Testis (tissue), 3 donors: ENCODE data around the gene TUBG2. TPM values are rescaled to one million over a fixed set of nuclear protein-coding genes. Genes with fewer than 3 reads are reported as not detected.

ENCODE experiments used
- DNase-seq: peaks from one replicate; pipeline ENCODE4 v3.0.0-alpha.2; 2019
- H3K27ac ChIP-seq, 2 donors: fragments of 200-600 bp; sonication (generic); one replicate each; pipeline ENCODE4 v1.5.1; 2019
- H3K27me3 ChIP-seq: fragments of 200-600 bp; sonication (generic); one replicate; pipeline ENCODE4 v1.5.1; 2019
- H3K36me3 ChIP-seq: fragments of 200-600 bp; sonication (generic); one replicate; pipeline ENCODE4 v1.5.1; 2017; ENCODE audit warnings: low read depth; ENCODE audit errors: missing control alignments
- H3K4me1 ChIP-seq: fragments of 200-600 bp; sonication (generic); one replicate; pipeline ENCODE4 v1.5.1; 2019
- H3K4me3 ChIP-seq, 2 donors: fragments of 200-600 bp; sonication (generic); one replicate each; pipeline ENCODE4 v1.5.1; 2017 to 2019
- H3K9me3 ChIP-seq: fragments of 200-600 bp; sonication (generic); one replicate; pipeline ENCODE4 v1.5.1; 2017
- CTCF ChIP-seq, 3 experiments: fragments of 450-650 bp in 2 of 3; fragments of 200-600 bp in 1 of 3; sonication (generic) in 1 of 3; IDR thresholded peaks; one replicate each; pipeline ENCODE4 v1.5.1; 2016 to 2019; ENCODE audit warnings: antibody characterized with exemption in 3 of 3, mild to moderate bottlenecking in 2 of 3, moderate library complexity in 1 of 3
- POLR2A ChIP-seq: fragments of 450-650 bp; IDR thresholded peaks from one replicate; pipeline ENCODE4 v1.6.1; 2017; ENCODE audit warnings: antibody characterized with exemption, mild to moderate bottlenecking, moderate library complexity
- WGBS, 2 donors: methylation state at CpG; one replicate each; pipeline ENCODE4 v1.1.5; 2018; 5-methylcytosine and 5-hydroxymethylcytosine counted together
- intact Hi-C: fragments of 100-400 bp; cut with DNase I; formaldehyde crosslinking; loops from one replicate; pipeline ENCODE4 v1.15.1; 2023; ENCODE audit warnings: low total_unique reads
- microRNA-seq, 2 donors: library from miRNA; unstranded; fragments of <30 nt; microRNA quantifications; one replicate each; pipeline ENCODE4, GENCODE V29; 2016; ENCODE audit warnings: borderline number of aligned reads in 2 of 2, borderline replicate concordance in 1 of 2
- polyA plus RNA-seq: library from polyadenylated mRNA; stranded (reverse); fragments of 350-450 nt; fragmentation: Illumina TruSeq; extraction: RNeasy Lipid Tissue Mini Kit (QIAGEN cat#74804); gene quantifications from one replicate; pipeline ENCODE4 v1.2.3, GENCODE V29; 2014; ENCODE audit warnings: low read depth, low replicate concordance; ENCODE audit not compliant: insufficient read depth
- small RNA-seq, 2 donors: library from RNA; depleted of rRNA; stranded (forward); fragments of <200 nt; gene quantifications; one replicate each; pipeline ENCODE3, GENCODE V24; 2016
- total RNA-seq, 2 donors: library from RNA; depleted of rRNA; stranded (reverse); fragments of >200 nt; gene quantifications; one replicate each; pipeline ENCODE4 v1.2.3, GENCODE V29; 2016

The TUBG2 gene
- total and polyA plus RNA-seq, 3 donors from 2014 or later: 30.6 to 57.5 (median 50.4) TPM

- H3K27me3 ChIP-seq: no peaks in the 10 kb centered on the region
- TF ChIP-seq POLR2A (no peak), CTCF (IDR thresholded peaks at IDR 0.05) (no peak)
- 73 to 75% methylated on average over 2 of the region's 2 CpGs for WGBS, 2 donors
- H3K9me3 ChIP-seq: no peaks in the 10 kb centered on the region
- H3K27ac ChIP-seq: no peak overlapping the region
- no peak overlapping the region for H3K4me3 ChIP-seq
- no peak for DNase-seq
- no peaks in the 10 kb centered on the region for H3K36me3 ChIP-seq
- intact Hi-C loops: no loop called here
- peaks cover 3% of the 10 kb centered on the region for H3K4me1 ChIP-seq
These were observed 50.5 kb downstream of the TUBG2 start for GRCh38 chr17:42709561-42709960.

Small RNA genes lying within 50 kb of the gene (microRNA-seq; reads per million reads assigned to microRNA genes)
- 0 to 2.1 reads per million in 2 donors for gene MIR6780A

Small RNA genes lying within 50 kb of the gene (small RNA-seq; reads per million reads assigned to genes)
- 0 reads per million in 2 donors for gene MIR6780A

Other genes starting within 250 kb of the TUBG2 start
- 10 to 100 TPM; 49.4 to 68.4 TPM for gene CAVIN1, start 236.0 kb upstream of the TUBG2 start, total RNA-seq
- gene CAVIN1, start 236.0 kb upstream of the TUBG2 start, polyA plus RNA-seq: 106 TPM
- 100 to 1,000 TPM; 131 to 143 TPM for gene ATP6V0A1, start 200.4 kb upstream of the TUBG2 start, total RNA-seq
- 89.9 TPM for gene ATP6V0A1, start 200.4 kb upstream of the TUBG2 start, polyA plus RNA-seq
- gene NAGLU, start 123.0 kb upstream of the TUBG2 start, total RNA-seq: 10 to 100 TPM; 37.6 to 40.6 TPM
- 18.9 TPM for gene NAGLU, start 123.0 kb upstream of the TUBG2 start, polyA plus RNA-seq
- gene HSD17B1, start 106.4 kb upstream of the TUBG2 start, total RNA-seq: 10 to 100 TPM; 13.8 to 14.4 TPM
- gene HSD17B1, start 106.4 kb upstream of the TUBG2 start, polyA plus RNA-seq: 7.1 TPM
- gene COASY, start 97.1 kb upstream of the TUBG2 start, total RNA-seq: 10 to 100 TPM; 52.8 to 68.5 TPM
- gene COASY, start 97.1 kb upstream of the TUBG2 start, polyA plus RNA-seq: 103 TPM
- 10 to 100 TPM; 27.6 to 38.6 TPM for gene MLX, start 92.2 kb upstream of the TUBG2 start, total RNA-seq
- gene MLX, start 92.2 kb upstream of the TUBG2 start, polyA plus RNA-seq: 26.7 TPM
- gene PSMC3IP, start 81.6 kb upstream of the TUBG2 start, total RNA-seq: 10 to 100 TPM; 17.2 to 27.2 TPM
- 45.3 TPM for gene PSMC3IP, start 81.6 kb upstream of the TUBG2 start, polyA plus RNA-seq
- 100 to 1,000 TPM; 140 to 154 TPM for gene RETREG3, start 49.9 kb upstream of the TUBG2 start, total RNA-seq
- gene RETREG3, start 49.9 kb upstream of the TUBG2 start, polyA plus RNA-seq: 62.3 TPM
- 100 to 1,000 TPM; 209 to 265 TPM for gene TUBG1, start 49.6 kb upstream of the TUBG2 start, total RNA-seq
- 411 TPM for gene TUBG1, start 49.6 kb upstream of the TUBG2 start, polyA plus RNA-seq
- gene PLEKHH3, start 17.7 kb downstream of the TUBG2 start, total RNA-seq: 10 to 100 TPM; 65.8 to 67.3 TPM
- gene PLEKHH3, start 17.7 kb downstream of the TUBG2 start, polyA plus RNA-seq: 42.8 TPM
- gene CCR10, start 22.6 kb downstream of the TUBG2 start, total RNA-seq: 10 to 100 TPM in 1 of 2 donors, 1 to 10 TPM in 1; 9.8 to 14.3 TPM
- 2.9 TPM for gene CCR10, start 22.6 kb downstream of the TUBG2 start, polyA plus RNA-seq
- gene CNTNAP1, start 23.2 kb downstream of the TUBG2 start, total RNA-seq: 10 to 100 TPM in 1 of 2 donors, 1 to 10 TPM in 1; 9.0 to 10.3 TPM
- gene CNTNAP1, start 23.2 kb downstream of the TUBG2 start, polyA plus RNA-seq: 6.0 TPM
- gene EZH1, start 85.8 kb downstream of the TUBG2 start, total RNA-seq: 10 to 100 TPM; 53.7 to 59.4 TPM
- 28.1 TPM for gene EZH1, start 85.8 kb downstream of the TUBG2 start, polyA plus RNA-seq
- 10 to 100 TPM in 1 of 2 donors, 1 to 10 TPM in 1; 6.9 to 14.6 TPM for gene RAMP2, start 101.9 kb downstream of the TUBG2 start, total RNA-seq
- gene RAMP2, start 101.9 kb downstream of the TUBG2 start, polyA plus RNA-seq: 38.2 TPM
- 10 to 100 TPM; 48.3 to 51.8 TPM for gene VPS25, start 114.2 kb downstream of the TUBG2 start, total RNA-seq
- gene VPS25, start 114.2 kb downstream of the TUBG2 start, polyA plus RNA-seq: 64.1 TPM
- gene WNK4, start 121.3 kb downstream of the TUBG2 start, total RNA-seq: 1 to 10 TPM; 1.4 to 2.3 TPM
- gene WNK4, start 121.3 kb downstream of the TUBG2 start, polyA plus RNA-seq: 2.8 TPM
- 10 to 100 TPM; 43.0 to 49.2 TPM for gene COA3, start 139.4 kb downstream of the TUBG2 start, total RNA-seq
- gene COA3, start 139.4 kb downstream of the TUBG2 start, polyA plus RNA-seq: 52.7 TPM
- gene CNTD1, start 139.6 kb downstream of the TUBG2 start, total RNA-seq: 10 to 100 TPM; 21.2 to 49.1 TPM
- gene CNTD1, start 139.6 kb downstream of the TUBG2 start, polyA plus RNA-seq: 114 TPM
- gene BECN1, start 165.0 kb downstream of the TUBG2 start, total RNA-seq: 100 to 1,000 TPM; 100 to 111 TPM
- 74.2 TPM for gene BECN1, start 165.0 kb downstream of the TUBG2 start, polyA plus RNA-seq
- gene PSME3, start 174.1 kb downstream of the TUBG2 start, total RNA-seq: 10 to 100 TPM; 79.7 to 92.1 TPM
- gene PSME3, start 174.1 kb downstream of the TUBG2 start, polyA plus RNA-seq: 135 TPM
- gene AOC2, start 185.3 kb downstream of the TUBG2 start, total RNA-seq: 10 to 100 TPM; 10.3 to 14.6 TPM
- gene AOC2, start 185.3 kb downstream of the TUBG2 start, polyA plus RNA-seq: 5.7 TPM
- 10 to 100 TPM; 14.3 to 14.8 TPM for gene AOC3, start 191.9 kb downstream of the TUBG2 start, total RNA-seq
- 46.4 TPM for gene AOC3, start 191.9 kb downstream of the TUBG2 start, polyA plus RNA-seq
- gene G6PC1, start 241.5 kb downstream of the TUBG2 start, total RNA-seq: under 1 TPM in 1 of 2 donors, not detected in 1; 0.06 TPM
- 0.26 TPM for gene G6PC1, start 241.5 kb downstream of the TUBG2 start, polyA plus RNA-seq